ENCODE results near the gene CADM1. TPM values are rescaled to one million over a fixed set of nuclear protein-coding genes. Genes with fewer than 3 reads are reported as not detected.

CADM1 gene
- total and polyA plus RNA-seq, 7 donors = 0.69 to 25.2 (median 15.6) TPM

GRCh38 chr11:115425250-115425649 is 79.0 kb downstream of the CADM1 start:
- DNase-seq = no peak
- Histone ChIP-seq H3K36me3 (no peaks in the 10 kb centered on the region), H3K4me3 (no peak overlapping the region), H3K9me3 (no peaks in the 10 kb centered on the region), H3K27ac (no peak overlapping the region), H3K27me3 (no peaks in the 10 kb centered on the region), H3K4me1 (peaks cover 0 to 13% (median 4%) of the 10 kb centered on the region in 4 donors)
- TF ChIP-seq POLR2AphosphoS5 (IDR thresholded peaks at IDR 0.05) (no peak), EP300 (IDR thresholded peaks at IDR 0.05) (no peak), POLR2A (IDR thresholded peaks at IDR 0.05) (no peak), CTCF (IDR thresholded peaks at IDR 0.05) (no peak)
- 78 to 91% methylated on average over 5 of the region's 5 CpGs for WGBS, 2 donors
- intact Hi-C loops (cut with DNase I) = no loop called here

GRCh38 chr11:115423728-115424459 is 80.3 kb downstream of the CADM1 start:
- no peaks in the 10 kb centered on the region for H3K9me3 ChIP-seq
- H3K27me3 ChIP-seq = no peaks in the 10 kb centered on the region
- WGBS, 2 donors = 53 to 67% methylated on average over 7 of the region's 7 CpGs
- H3K36me3 ChIP-seq = no peaks in the 10 kb centered on the region
- intact Hi-C loops (cut with DNase I) = no loop called here
- H3K4me3 ChIP-seq = no peak overlapping the region
- H3K4me1 ChIP-seq = peaks cover 0 to 13% (median 4%) of the 10 kb centered on the region in 4 donors
- H3K27ac ChIP-seq = no peak overlapping the region
- TF ChIP-seq EP300 (IDR thresholded peaks at IDR 0.05) (peak in 2 of 4 donors; percentile 49 to 63), POLR2AphosphoS5 (IDR thresholded peaks at IDR 0.05) (peak; percentile 37 to 77 (median 54)), POLR2A (IDR thresholded peaks at IDR 0.05) (no peak)
- DNase-seq = no peak

- WGBS, 2 donors = 39 to 74% methylated on average over 6 of the region's 6 CpGs
- H3K36me3 ChIP-seq = no peaks in the 10 kb centered on the region
- H3K4me1 ChIP-seq = peaks cover 0 to 13% (median 4%) of the 10 kb centered on the region in 4 donors
- H3K9me3 ChIP-seq = no peaks in the 10 kb centered on the region
- no peak overlapping the region for H3K27ac ChIP-seq
- DNase-seq = no peak
- intact Hi-C loops (cut with DNase I) = no loop called here
- no peak for TF ChIP-seq CTCF (IDR thresholded peaks at IDR 0.05)
- TF ChIP-seq POLR2AphosphoS5 (IDR thresholded peaks at IDR 0.05) = no peak
- TF ChIP-seq EP300 (IDR thresholded peaks at IDR 0.05) = no peak
- no peak for TF ChIP-seq POLR2A (IDR thresholded peaks at IDR 0.05)
- H3K27me3 ChIP-seq = no peaks in the 10 kb centered on the region
- no peak overlapping the region for H3K4me3 ChIP-seq
These were observed 82.1 kb downstream of the CADM1 start for GRCh38 chr11:115421992-115422689.

- no peak for DNase-seq
- Histone ChIP-seq H3K4me1 (peaks cover 0 to 13% (median 4%) of the 10 kb centered on the region in 4 donors), H3K4me3 (no peak overlapping the region), H3K27me3 (no peaks in the 10 kb centered on the region), H3K36me3 (no peaks in the 10 kb centered on the region), H3K27ac (no peak overlapping the region), H3K9me3 (no peaks in the 10 kb centered on the region)
- no peak for TF ChIP-seq CTCF (IDR thresholded peaks at IDR 0.05)
- no peak for TF ChIP-seq EP300 (IDR thresholded peaks at IDR 0.05)
- TF ChIP-seq POLR2A (IDR thresholded peaks at IDR 0.05) = no peak
- TF ChIP-seq POLR2AphosphoS5 (IDR thresholded peaks at IDR 0.05) = no peak
- 31 to 70% methylated on average over 9 of the region's 9 CpGs for WGBS, 2 donors
- intact Hi-C loops (cut with DNase I) = no loop called here
These were observed 82.7 kb downstream of the CADM1 start for GRCh38 chr11:115421352-115421991.

- no peaks in the 10 kb centered on the region for H3K9me3 ChIP-seq
- H3K4me3 ChIP-seq = no peak overlapping the region
- intact Hi-C loops (cut with DNase I) = no loop called here
- H3K36me3 ChIP-seq = no peaks in the 10 kb centered on the region
- no peaks in the 10 kb centered on the region for H3K27me3 ChIP-seq
- no peak for TF ChIP-seq CTCF (IDR thresholded peaks at IDR 0.05)
- no peak for TF ChIP-seq EP300 (IDR thresholded peaks at IDR 0.05)
- TF ChIP-seq POLR2AphosphoS5 (IDR thresholded peaks at IDR 0.05) = no peak
- DNase-seq = no peak
- H3K27ac ChIP-seq = no peak overlapping the region
- peaks cover 0 to 13% (median 4%) of the 10 kb centered on the region in 4 donors for H3K4me1 ChIP-seq
- WGBS, 2 donors = 16 to 61% methylated on average over 5 of the region's 5 CpGs
These were observed 83.7 kb downstream of the CADM1 start for GRCh38 chr11:115420505-115420904.
